HepG2 (cell line): Measurements from ENCODE around the gene IHH.

Source experiments
- ETV5 ChIP-seq: IDR thresholded peaks from 2 replicates; pipeline ENCODE4 v1.6.1; 2018; ENCODE audit warnings: missing biosample characterization, missing genetic modification reagents, inconsistent platforms, borderline replicate concordance
- JUN ChIP-seq: sonication (generic); formaldehyde crosslinking; IDR thresholded peaks from 2 replicates; pipeline ENCODE4 v1.4.0; 2020; ENCODE audit warnings: mild to moderate bottlenecking, missing genetic modification reagents
- RELA ChIP-seq: sonication (generic); formaldehyde crosslinking; IDR thresholded peaks from 2 replicates; pipeline ENCODE4 v1.4.0; 2020; ENCODE audit warnings: missing genetic modification reagents
- SRF ChIP-seq: IDR thresholded peaks from 2 replicates; pipeline ENCODE4 v1.6.1; 2011; ENCODE audit warnings: mild to moderate bottlenecking, low read depth, low read length, moderate library complexity
- ZC3H4 ChIP-seq: sonication (generic); formaldehyde crosslinking; IDR thresholded peaks from 2 replicates; pipeline ENCODE4 v1.4.0; 2020; ENCODE audit warnings: missing genetic modification reagents, borderline replicate concordance
- ZNF121 ChIP-seq: sonication (generic); formaldehyde crosslinking; IDR thresholded peaks from 2 replicates; pipeline ENCODE4 v1.5.0; 2020; ENCODE audit warnings: mild to moderate bottlenecking, missing genetic modification reagents
- TF ChIP-seq, protein P1 (sequence below): sonication (generic); formaldehyde crosslinking; IDR thresholded peaks from 2 replicates; pipeline ENCODE4 v1.5.0; 2020; ENCODE audit warnings: mild to moderate bottlenecking, missing genetic modification reagents, moderate library complexity
- TF ChIP-seq, protein P2 (sequence below): sonication (generic); formaldehyde crosslinking; IDR thresholded peaks from 2 replicates; pipeline ENCODE4 v1.9.0; 2021; ENCODE audit warnings: missing genetic modification reagents, borderline replicate concordance
- TF ChIP-seq, protein P3 (sequence below): sonication (generic); formaldehyde crosslinking; IDR thresholded peaks from 2 replicates; pipeline ENCODE4 v1.8.1; 2022; ENCODE audit warnings: low read depth, mild to moderate bottlenecking, missing genetic modification reagents
- TF ChIP-seq, protein P4 (sequence below), 2 experiments: fragments of 450-650 bp in 1 of 2; sonication (generic) in 1 of 2; formaldehyde crosslinking in 1 of 2; IDR thresholded peaks; 2 replicates each; pipeline versions ENCODE4 v1.6.1 to v1.8.0; 2016 to 2022; ENCODE audit warnings: antibody characterized with exemption in 1 of 2, mild to moderate bottlenecking in 1 of 2, missing genetic modification reagents in 1 of 2

DNA sequence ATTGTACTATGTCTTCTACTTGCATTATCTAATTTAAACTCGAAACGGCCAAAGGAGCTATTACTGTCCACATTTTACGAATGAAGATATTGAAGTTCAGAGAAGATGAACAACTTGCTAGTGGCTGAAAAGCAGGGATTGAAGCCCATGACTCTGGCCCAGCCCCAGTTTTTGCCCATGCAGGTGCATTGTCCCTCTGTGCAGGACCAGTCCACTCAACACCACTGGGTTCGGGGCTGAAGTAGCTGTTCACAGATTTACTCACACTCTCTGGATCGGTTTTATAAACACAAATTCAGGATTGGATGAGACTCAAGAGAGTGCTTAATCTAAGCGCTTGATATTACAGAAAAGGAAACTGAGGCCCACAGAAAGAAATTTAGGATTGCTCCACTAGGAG, 1.4 kb upstream of the IHH start:
- no peak for TF ChIP-seq RELA (CRISPR knock-in tag)
- TF ChIP-seq, protein P1, sequence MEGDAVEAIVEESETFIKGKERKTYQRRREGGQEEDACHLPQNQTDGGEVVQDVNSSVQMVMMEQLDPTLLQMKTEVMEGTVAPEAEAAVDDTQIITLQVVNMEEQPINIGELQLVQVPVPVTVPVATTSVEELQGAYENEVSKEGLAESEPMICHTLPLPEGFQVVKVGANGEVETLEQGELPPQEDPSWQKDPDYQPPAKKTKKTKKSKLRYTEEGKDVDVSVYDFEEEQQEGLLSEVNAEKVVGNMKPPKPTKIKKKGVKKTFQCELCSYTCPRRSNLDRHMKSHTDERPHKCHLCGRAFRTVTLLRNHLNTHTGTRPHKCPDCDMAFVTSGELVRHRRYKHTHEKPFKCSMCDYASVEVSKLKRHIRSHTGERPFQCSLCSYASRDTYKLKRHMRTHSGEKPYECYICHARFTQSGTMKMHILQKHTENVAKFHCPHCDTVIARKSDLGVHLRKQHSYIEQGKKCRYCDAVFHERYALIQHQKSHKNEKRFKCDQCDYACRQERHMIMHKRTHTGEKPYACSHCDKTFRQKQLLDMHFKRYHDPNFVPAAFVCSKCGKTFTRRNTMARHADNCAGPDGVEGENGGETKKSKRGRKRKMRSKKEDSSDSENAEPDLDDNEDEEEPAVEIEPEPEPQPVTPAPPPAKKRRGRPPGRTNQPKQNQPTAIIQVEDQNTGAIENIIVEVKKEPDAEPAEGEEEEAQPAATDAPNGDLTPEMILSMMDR (CRISPR knock-in tag) = no peak
- no peak for TF ChIP-seq ZNF121
- no peak for TF ChIP-seq SRF
- no peak for TF ChIP-seq JUN (CRISPR knock-in tag)
- TF ChIP-seq, protein P2, sequence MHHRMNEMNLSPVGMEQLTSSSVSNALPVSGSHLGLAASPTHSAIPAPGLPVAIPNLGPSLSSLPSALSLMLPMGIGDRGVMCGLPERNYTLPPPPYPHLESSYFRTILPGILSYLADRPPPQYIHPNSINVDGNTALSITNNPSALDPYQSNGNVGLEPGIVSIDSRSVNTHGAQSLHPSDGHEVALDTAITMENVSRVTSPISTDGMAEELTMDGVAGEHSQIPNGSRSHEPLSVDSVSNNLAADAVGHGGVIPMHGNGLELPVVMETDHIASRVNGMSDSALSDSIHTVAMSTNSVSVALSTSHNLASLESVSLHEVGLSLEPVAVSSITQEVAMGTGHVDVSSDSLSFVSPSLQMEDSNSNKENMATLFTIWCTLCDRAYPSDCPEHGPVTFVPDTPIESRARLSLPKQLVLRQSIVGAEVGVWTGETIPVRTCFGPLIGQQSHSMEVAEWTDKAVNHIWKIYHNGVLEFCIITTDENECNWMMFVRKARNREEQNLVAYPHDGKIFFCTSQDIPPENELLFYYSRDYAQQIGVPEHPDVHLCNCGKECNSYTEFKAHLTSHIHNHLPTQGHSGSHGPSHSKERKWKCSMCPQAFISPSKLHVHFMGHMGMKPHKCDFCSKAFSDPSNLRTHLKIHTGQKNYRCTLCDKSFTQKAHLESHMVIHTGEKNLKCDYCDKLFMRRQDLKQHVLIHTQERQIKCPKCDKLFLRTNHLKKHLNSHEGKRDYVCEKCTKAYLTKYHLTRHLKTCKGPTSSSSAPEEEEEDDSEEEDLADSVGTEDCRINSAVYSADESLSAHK = no peak
- TF ChIP-seq ZC3H4 (CRISPR knock-in tag) = no peak
- TF ChIP-seq ETV5 (CRISPR knock-in tag) = no peak
- TF ChIP-seq, protein P3, sequence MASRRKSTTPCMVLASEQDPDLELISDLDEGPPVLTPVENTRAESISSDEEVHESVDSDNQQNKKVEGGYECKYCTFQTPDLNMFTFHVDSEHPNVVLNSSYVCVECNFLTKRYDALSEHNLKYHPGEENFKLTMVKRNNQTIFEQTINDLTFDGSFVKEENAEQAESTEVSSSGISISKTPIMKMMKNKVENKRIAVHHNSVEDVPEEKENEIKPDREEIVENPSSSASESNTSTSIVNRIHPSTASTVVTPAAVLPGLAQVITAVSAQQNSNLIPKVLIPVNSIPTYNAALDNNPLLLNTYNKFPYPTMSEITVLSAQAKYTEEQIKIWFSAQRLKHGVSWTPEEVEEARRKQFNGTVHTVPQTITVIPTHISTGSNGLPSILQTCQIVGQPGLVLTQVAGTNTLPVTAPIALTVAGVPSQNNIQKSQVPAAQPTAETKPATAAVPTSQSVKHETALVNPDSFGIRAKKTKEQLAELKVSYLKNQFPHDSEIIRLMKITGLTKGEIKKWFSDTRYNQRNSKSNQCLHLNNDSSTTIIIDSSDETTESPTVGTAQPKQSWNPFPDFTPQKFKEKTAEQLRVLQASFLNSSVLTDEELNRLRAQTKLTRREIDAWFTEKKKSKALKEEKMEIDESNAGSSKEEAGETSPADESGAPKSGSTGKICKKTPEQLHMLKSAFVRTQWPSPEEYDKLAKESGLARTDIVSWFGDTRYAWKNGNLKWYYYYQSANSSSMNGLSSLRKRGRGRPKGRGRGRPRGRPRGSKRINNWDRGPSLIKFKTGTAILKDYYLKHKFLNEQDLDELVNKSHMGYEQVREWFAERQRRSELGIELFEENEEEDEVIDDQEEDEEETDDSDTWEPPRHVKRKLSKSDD (CRISPR knock-in tag) = no peak
- TF ChIP-seq, protein P4, sequence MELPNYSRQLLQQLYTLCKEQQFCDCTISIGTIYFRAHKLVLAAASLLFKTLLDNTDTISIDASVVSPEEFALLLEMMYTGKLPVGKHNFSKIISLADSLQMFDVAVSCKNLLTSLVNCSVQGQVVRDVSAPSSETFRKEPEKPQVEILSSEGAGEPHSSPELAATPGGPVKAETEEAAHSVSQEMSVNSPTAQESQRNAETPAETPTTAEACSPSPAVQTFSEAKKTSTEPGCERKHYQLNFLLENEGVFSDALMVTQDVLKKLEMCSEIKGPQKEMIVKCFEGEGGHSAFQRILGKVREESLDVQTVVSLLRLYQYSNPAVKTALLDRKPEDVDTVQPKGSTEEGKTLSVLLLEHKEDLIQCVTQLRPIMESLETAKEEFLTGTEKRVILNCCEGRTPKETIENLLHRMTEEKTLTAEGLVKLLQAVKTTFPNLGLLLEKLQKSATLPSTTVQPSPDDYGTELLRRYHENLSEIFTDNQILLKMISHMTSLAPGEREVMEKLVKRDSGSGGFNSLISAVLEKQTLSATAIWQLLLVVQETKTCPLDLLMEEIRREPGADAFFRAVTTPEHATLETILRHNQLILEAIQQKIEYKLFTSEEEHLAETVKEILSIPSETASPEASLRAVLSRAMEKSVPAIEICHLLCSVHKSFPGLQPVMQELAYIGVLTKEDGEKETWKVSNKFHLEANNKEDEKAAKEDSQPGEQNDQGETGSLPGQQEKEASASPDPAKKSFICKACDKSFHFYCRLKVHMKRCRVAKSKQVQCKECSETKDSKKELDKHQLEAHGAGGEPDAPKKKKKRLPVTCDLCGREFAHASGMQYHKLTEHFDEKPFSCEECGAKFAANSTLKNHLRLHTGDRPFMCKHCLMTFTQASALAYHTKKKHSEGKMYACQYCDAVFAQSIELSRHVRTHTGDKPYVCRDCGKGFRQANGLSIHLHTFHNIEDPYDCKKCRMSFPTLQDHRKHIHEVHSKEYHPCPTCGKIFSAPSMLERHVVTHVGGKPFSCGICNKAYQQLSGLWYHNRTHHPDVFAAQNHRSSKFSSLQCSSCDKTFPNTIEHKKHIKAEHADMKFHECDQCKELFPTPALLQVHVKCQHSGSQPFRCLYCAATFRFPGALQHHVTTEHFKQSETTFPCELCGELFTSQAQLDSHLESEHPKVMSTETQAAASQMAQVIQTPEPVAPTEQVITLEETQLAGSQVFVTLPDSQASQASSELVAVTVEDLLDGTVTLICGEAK (IDR thresholded peaks at IDR 0.05) = no peak
- TF ChIP-seq, protein P4 (CRISPR knock-in tag; IDR thresholded peaks at IDR 0.05) = no peak
